ENCODE measurements around the gene HVCN1.
A peak's percentile ranks its signal among the peaks of the same experiment; 100 is the strongest.

HVCN1 gene

GRCh38 chr12:110613771-110614684 lies 74.9 kb downstream of the HVCN1 start, which contains the start of gene TCTN1:
TSS of gene TCTN1 (plus strand) at chr12:110614129. CDS start at chr12:110614183, 54 bp downstream.
- peak; percentile 95 for DNase-seq

GRCh38 chr12:110613071-110613770 lies 75.7 kb downstream of the HVCN1 start:
- no peak for DNase-seq

- DNase-seq, result no peak
Measured at GRCh38 chr12:110606253-110606611, 82.7 kb downstream of the HVCN1 start.

DNA sequence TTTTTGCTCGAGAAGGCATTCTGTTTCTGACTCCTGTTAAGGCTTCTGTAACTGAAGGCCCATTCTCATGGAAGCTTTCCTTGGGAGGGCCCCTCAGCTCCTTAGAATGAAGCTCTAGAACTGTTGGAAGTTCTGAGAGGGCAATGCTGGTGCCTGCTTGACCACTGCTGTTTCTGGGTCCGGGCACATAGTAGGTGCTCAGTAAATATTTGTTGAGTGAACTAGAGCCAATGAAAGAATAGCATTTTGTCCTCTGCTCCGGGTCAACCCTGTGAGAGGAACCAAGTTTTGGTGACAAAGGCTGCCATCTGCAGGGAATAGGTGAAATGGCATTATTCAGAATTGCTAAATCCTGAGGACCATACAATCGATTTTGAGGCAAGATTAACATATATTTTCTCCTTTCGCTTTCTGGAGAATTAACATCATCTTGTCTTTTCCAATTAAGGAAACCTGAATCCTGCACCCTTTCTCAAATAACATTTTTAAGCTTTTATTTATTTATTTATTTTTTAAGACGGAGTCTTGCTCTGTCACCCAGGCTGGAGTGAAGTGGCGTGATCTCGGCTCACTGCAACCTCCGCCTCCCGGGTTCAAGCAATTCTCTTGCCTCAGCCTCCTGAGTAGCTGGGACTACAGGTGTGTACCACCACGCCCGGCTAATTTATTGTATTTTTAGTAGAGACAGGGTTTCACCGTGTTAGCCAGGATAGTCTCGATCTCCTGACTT lies 86.7 kb downstream of the HVCN1 start:
- peak; percentile 49 for DNase-seq

- DNase-seq, result no peak
Measured at GRCh38 chr12:110600254-110600653, 88.7 kb downstream of the HVCN1 start.

DNA sequence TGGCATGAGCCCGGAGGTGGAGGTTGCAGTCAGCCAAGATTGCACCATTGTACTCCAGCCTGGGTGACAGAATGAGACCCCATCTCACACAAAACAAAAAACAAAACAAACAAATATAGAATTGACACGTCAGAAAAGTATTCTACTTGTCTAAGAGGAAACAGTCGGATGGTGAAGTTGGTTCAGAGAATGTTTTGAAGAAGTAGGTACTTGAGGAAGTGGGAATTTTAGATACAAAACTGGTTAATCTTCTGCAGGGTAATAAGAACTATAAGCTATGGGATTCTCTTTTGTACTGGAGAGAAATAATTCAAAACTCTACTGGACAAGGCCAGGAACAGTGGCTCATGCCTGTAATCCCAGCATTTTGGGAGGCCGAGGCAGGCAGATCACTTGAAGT lies 89.6 kb downstream of the HVCN1 start:
- DNase-seq, result no peak

All from CD4-positive, alpha-beta T cell treated with Interferon gamma for 1 hour (primary cell).